ENCODE data around the gene TAS2R16.

- no peak for TF ChIP-seq POLR2AphosphoS5 (IDR thresholded peaks at IDR 0.05; ENCODE audit: low read depth, low read length)
- TF ChIP-seq CTCF (IDR thresholded peaks at IDR 0.05), result no peak
Measured at GRCh38 chr7:122987463-122987862, 8.0 kb downstream of the TAS2R16 start.
